Suprapubic skin (tissue), 4 donors: ENCODE measurements around the gene RPL35A.

ENCODE experiments used
- CTCF ChIP-seq, 2 donors: fragments of 200-600 bp in 1 of 2; fragments of 450-650 bp in 1 of 2; sonication (generic) in 1 of 2; IDR thresholded peaks; one replicate each; pipeline ENCODE4 v1.5.1; 2016 to 2019; ENCODE audit warnings: antibody characterized with exemption in 2 of 2, mild to moderate bottlenecking in 1 of 2, moderate library complexity in 1 of 2
- EP300 ChIP-seq: sonication (generic); formaldehyde crosslinking; IDR thresholded peaks from one replicate; pipeline ENCODE4 v1.6.1; 2017; ENCODE audit warnings: antibody characterized with exemption
- POLR2A ChIP-seq, 2 donors: fragments of 450-650 bp; IDR thresholded peaks; one replicate each; pipeline ENCODE4 v1.6.1; 2017; ENCODE audit warnings: antibody characterized with exemption in 2 of 2, mild to moderate bottlenecking in 2 of 2, moderate library complexity in 2 of 2
- POLR2AphosphoS5 ChIP-seq, 3 donors: sonication (generic); formaldehyde crosslinking; IDR thresholded peaks; one replicate each; pipeline ENCODE4 v1.6.1; 2017; ENCODE audit warnings: antibody characterized with exemption in 3 of 3

GRCh38 chr3:197949778-197950676 lies at the start of gene RPL35A:
- TF ChIP-seq CTCF (IDR thresholded peaks at IDR 0.05) (no peak), POLR2A (IDR thresholded peaks at IDR 0.05) (peak; percentile 66 to 91), POLR2AphosphoS5 (IDR thresholded peaks at IDR 0.05) (peak; percentile 82 to 91 (median 85)), EP300 (no peak)
